Ascending aorta (tissue), 2 donors: ENCODE measurements around the gene SLA2. TPM values are rescaled to one million over a fixed set of nuclear protein-coding genes. Genes with fewer than 3 reads are reported as not detected.
"Not testable (repeated sequence)": the region's sequence is repeated elsewhere in the genome, so short reads cannot be mapped to it uniquely, and the experiment has no call there.

ENCODE experiments used
- DNase-seq, 2 donors: peaks; one replicate each; pipeline ENCODE4 v3.0.0-alpha.2; 2019; ENCODE audit warnings: low spot score in 2 of 2
- H3K27ac ChIP-seq, 2 donors: fragments of 200-600 bp; sonication (generic); one replicate each; pipeline ENCODE4 v1.5.1; 2016 to 2017; ENCODE audit warnings: mild to moderate bottlenecking in 1 of 2
- H3K27me3 ChIP-seq: fragments of 200-600 bp; sonication (generic); one replicate; pipeline ENCODE4 v1.5.1; 2017
- H3K36me3 ChIP-seq, 2 donors: fragments of 200-600 bp; sonication (generic); one replicate each; pipeline ENCODE4 v1.5.1; 2016
- H3K4me1 ChIP-seq, 2 donors: fragments of 200-600 bp; sonication (generic); one replicate each; pipeline ENCODE4 v1.5.1; 2016 to 2017; ENCODE audit warnings: mild to moderate bottlenecking in 1 of 2
- H3K4me3 ChIP-seq, 2 donors: fragments of 200-600 bp; sonication (generic); one replicate each; pipeline ENCODE4 v1.5.1; 2016 to 2017; ENCODE audit warnings: mild to moderate bottlenecking in 1 of 2
- H3K9me3 ChIP-seq, 2 donors: fragments of 200-600 bp; sonication (generic); one replicate each; pipeline ENCODE4 v1.5.1; 2016
- CTCF ChIP-seq, 3 experiments: fragments of 200-600 bp in 2 of 3; fragments of 450-650 bp in 1 of 3; sonication (generic) in 2 of 3; IDR thresholded peaks; one replicate each; pipeline ENCODE4 v1.5.1; 2016 to 2019; ENCODE audit warnings: antibody characterized with exemption in 3 of 3, mild to moderate bottlenecking in 1 of 3, moderate library complexity in 1 of 3
- intact Hi-C: fragments of 100-400 bp; cut with DNase I; formaldehyde crosslinking; loops from one replicate; pipeline ENCODE4 v1.15.1; 2023
- total RNA-seq: library from RNA; depleted of rRNA; stranded (reverse); fragments of >200 nt; gene quantifications from one replicate; pipeline ENCODE4 v1.1.0, GENCODE V29; 2016

Gene SLA2
- total RNA-seq, 1 donor from 2014 or later: not detected

DNA sequence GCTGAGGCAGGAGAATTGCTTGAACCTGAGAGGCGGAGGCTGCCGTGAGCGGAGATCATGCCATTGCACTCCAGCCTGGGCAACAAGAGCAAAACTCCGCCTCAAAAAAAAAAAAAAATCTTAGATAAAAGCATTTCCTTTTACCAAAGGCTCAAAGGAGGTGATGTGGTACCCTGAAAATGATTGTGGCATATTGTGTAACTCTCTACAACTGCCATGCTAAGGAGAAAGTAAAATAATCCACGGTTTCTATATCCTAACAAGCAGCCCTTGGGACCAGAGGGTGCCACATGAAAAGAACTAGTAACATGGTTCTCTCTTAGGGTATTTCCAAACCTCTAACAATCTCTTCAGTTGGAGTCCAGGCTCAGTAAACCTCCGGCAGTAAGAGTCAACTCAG lies 38.8 kb upstream of the SLA2 start:
- Histone ChIP-seq H3K27ac (no peak overlapping the region), H3K36me3 (peaks cover 30 to 71% of the 10 kb centered on the region in 2 donors), H3K27me3 (no peaks in the 10 kb centered on the region), H3K4me1 (no peaks in the 10 kb centered on the region), H3K4me3 (no peak overlapping the region), H3K9me3 (no peaks in the 10 kb centered on the region)
- DNase-seq: no peak
- TF ChIP-seq CTCF (IDR thresholded peaks at IDR 0.05): no peak
- intact Hi-C loops: no loop called here

DNA sequence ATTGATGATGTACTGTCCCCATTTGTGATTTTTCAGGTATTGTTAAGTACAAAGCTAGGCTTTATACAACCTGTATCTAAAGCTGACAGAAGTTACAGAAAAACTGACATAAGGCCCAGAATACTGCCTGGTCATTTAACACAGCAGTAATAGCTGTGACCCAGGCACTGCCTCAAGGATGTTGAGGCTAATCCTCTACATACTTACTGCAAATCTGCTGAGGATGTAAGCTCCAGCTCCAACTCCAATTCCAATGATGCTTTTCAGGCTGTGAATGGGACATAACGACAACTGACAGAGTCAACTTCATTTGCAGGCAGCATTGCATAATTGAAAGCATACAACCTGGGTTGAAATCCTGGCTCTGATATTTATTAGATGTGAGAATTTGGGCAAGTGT lies 36.3 kb upstream of the SLA2 start:
- intact Hi-C loops: no loop called here
- H3K36me3 ChIP-seq: peaks cover 23 to 82% of the 10 kb centered on the region in 2 donors
- no peak overlapping the region for H3K4me3 ChIP-seq
- no peaks in the 10 kb centered on the region for H3K9me3 ChIP-seq
- no peak overlapping the region for H3K27ac ChIP-seq
- H3K27me3 ChIP-seq: no peaks in the 10 kb centered on the region
- no peaks in the 10 kb centered on the region for H3K4me1 ChIP-seq
- no peak for TF ChIP-seq CTCF (IDR thresholded peaks at IDR 0.05)
- no peak for DNase-seq

DNA sequence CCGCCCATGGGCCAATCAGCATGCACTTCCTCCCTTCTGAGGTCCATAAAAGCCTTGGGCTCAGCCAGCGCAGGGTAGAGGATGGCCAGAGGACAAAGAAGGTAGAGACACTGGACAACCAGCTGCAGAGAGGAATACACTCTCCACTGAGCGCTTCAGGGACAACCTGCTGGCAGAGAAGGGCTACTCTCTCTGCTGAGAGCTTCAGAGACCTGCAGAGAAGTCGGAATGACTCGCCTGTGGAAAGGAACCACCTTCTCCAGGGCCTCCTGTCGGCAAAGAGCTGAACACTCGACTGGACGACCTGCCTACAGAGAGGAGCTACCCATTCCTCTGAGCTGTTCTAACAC lies 31.4 kb upstream of the SLA2 start:
- Histone ChIP-seq H3K4me1 (no peaks in the 10 kb centered on the region), H3K36me3 (peaks cover 13 to 68% of the 10 kb centered on the region in 2 donors), H3K27me3 (no peaks in the 10 kb centered on the region), H3K27ac (no peak overlapping the region), H3K4me3 (no peak overlapping the region), H3K9me3 (no peaks in the 10 kb centered on the region)
- no peak for TF ChIP-seq CTCF (IDR thresholded peaks at IDR 0.05)
- intact Hi-C loops: no loop called here
- DNase-seq: no peak

DNA sequence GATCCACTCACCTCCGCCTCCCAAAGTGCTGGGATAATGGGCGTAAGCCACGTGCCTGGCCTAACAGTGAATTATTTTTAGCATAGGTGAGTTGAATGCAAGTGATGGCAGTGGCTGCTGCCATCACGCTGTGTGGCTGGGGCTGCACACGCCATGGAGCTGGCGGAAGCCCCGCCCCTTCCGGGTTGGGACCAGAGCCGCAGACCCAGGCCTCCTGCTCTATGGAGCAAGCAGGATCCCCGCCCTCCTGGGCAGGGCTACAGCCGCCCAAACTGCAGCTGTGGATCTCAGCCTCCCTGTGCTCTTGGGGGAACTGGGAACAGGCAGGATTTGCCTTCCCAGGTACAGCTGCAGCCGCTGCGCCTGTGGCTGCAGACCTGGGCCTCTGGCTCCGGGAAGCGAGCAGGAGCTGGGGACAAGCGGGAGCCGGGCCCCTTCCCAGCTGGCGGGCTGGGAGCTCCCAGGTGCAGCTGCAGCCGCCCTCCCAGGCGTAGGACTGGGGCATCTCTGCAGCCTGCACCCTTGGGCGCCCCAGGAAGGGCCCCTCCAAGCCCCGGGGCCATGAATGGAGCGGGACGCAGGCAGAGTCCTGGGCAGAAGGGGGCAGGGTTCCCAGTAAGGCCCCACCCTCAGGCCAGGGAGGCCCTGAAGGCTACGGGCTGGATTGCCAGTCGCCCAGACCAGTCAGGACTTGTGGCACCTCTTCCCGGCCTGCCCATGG lies 30.9 kb upstream of the SLA2 start:
- Histone ChIP-seq H3K36me3 (peaks cover 10 to 65% of the 10 kb centered on the region in 2 donors), H3K27me3 (no peaks in the 10 kb centered on the region), H3K9me3 (no peaks in the 10 kb centered on the region), H3K4me1 (no peaks in the 10 kb centered on the region), H3K27ac (no peak overlapping the region), H3K4me3 (no peak overlapping the region)
- no peak for TF ChIP-seq CTCF (IDR thresholded peaks at IDR 0.05)
- intact Hi-C loops: no loop called here
- no peak for DNase-seq

DNA sequence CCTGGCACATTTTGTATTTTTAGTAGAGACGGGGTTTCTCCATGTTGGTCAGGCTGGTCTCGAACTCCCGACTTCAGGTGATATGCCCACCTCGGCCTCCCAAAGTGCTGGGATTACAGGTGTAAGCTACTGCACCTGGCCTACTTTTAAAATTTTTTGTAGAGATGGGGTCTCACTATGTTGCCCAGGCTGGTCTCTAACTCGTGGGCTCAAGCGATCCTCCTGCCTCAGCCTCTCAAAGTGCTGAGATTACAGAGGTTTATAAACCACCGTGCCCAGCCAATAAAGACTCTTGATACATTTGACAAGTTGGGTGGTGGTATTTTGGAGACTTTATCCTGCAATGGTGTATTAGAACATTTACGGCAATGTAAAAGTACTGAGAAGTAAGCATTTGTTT lies 29.5 kb upstream of the SLA2 start:
- H3K9me3 ChIP-seq, H3K27me3 ChIP-seq, H3K27ac ChIP-seq, H3K4me3 ChIP-seq, DNase-seq, H3K4me1 ChIP-seq, intact Hi-C loops: not testable (repeated sequence)
- peaks cover 17 to 61% of the 10 kb centered on the region in 2 donors for H3K36me3 ChIP-seq

GRCh38 chr20:36672991-36673390 lies 27.0 kb upstream of the SLA2 start:
- Histone ChIP-seq H3K4me3 (no peak overlapping the region), H3K27ac (no peak overlapping the region), H3K9me3 (no peaks in the 10 kb centered on the region), H3K4me1 (no peaks in the 10 kb centered on the region), H3K36me3 (peaks cover 22 to 50% of the 10 kb centered on the region in 2 donors), H3K27me3 (no peaks in the 10 kb centered on the region)
- TF ChIP-seq CTCF (IDR thresholded peaks at IDR 0.05): no peak
- intact Hi-C loops: no loop called here
- no peak for DNase-seq
